HG02852 (cell line): Measurements from ENCODE around the gene ARRB1.
"Not testable (repeated sequence)": the region's sequence is repeated elsewhere in the genome, so short reads cannot be mapped to it uniquely, and the experiment has no call there.

Experiments used
- ATAC-seq: cut with Tn5 transposase; IDR thresholded peaks from one replicate; pipeline ENCODE4 v1.9.1; 2021; ENCODE audit warnings: mild to moderate bottlenecking, moderate library complexity; ENCODE audit not compliant: unreplicated experiment

Gene ARRB1

DNA sequence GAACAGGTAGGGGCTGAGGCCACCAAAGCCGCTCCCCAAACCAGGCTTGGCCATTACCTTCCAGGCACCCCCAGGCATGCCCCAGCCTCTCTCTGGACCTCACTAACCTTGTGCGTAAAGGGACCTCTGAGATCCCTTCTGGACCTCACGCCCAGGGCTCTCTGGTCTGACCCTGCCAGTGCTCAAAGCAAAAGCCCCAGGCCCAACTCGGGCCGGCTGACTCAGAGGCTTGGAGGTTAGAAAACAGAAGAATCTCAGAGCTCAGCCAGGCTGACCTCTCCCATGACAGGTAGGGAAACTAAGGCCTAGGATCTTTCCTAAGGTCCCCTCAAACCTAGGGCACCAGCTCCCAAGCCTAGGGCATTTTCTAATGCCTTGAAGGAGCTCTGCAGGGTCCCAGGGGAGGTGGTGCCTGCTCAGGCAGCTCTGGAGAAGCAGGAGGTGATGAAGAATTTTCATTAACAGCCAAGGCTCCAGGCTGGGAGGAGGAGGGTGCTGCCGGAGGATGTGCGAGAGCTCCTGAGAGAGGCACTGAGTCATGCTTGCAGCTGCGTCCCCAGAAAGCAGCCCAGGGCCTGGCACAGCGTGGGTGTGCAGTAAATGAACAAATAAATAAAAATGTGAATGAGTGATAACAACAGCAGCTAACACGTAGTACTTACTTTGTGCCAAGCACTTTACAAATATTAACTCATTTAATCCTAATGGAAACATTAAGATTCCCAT, 25.6 kb downstream of the ARRB1 start:
- ATAC-seq, result no peak

DNA sequence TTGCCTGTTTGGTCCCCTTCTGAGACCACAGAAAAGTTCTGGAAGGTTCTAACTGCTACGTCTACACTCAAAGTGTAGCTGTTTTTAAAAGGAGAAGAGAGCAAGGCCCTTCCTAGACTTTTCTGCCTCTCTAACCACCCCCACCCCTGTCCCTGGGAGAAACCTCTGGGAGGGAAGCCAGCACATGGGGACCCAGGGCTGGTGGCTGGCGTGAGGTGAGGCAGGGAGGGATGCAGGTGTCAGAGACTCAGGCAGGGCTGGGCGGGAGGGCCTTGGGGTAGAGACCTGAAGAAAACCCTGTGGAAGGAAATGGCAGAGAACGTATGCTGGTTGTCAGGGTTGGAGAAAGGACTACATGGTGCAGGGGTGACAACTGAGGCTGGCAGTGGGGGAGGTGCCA, 26.7 kb downstream of the ARRB1 start:
- ATAC-seq, result no peak

DNA sequence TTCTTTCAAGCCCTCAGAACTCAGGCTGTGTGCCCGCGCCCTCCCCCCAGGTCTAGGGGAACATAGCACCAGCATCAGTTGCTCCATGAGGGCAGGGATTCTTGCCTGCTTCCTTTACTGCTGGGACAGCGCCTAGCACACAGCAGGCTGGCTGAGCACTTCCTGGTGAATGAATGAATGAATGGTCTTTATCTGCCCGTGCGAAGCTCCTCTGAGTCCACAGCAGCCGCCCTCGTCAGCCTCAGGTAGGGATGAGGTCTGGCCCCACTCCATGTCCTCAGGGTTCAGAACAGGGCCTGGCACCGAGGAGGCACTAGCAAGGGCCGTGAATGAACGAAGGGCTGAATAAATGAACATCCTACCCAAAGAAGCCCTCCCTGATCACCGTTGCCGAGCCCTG, 27.3 kb downstream of the ARRB1 start:
- ATAC-seq, result no peak

DNA sequence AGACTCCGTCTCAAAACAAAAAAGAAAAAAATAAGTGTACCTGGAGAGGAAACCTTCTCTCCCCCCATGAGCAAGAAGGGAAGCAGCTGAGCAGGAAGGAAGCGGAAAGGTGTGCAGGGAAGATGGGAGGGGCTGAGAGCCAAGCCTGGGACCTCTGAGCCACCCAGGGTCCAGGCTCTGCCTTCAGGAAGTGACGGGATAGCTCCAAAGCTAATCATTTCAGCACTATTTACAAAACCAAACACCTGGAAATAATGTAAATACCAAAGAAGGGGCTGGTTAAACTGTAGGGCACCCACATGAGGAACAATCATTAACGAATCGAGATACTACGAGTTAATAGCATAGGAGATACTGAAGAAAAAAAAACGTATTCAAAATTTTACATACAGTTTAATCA, 27.9 kb downstream of the ARRB1 start:
- no peak for ATAC-seq

DNA sequence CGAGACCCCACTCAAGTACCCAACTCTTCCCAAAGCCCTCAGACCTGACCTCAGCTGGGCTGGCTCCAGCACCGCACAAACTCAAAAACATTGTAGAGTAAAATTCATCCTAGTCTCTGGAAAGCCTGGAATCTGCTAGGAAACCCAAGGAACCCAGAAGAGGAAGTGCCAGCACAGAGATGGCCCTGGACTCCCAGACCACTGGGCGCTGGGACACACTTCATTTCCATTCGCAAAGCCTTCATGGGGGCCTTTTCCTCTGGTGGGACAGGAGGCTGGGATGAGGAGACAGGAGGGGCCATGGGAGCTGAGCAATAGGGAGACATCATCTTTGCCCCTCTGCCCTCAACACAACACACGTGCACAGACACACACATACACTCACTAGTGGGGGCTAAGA, 30.8 kb downstream of the ARRB1 start:
- no peak for ATAC-seq

DNA sequence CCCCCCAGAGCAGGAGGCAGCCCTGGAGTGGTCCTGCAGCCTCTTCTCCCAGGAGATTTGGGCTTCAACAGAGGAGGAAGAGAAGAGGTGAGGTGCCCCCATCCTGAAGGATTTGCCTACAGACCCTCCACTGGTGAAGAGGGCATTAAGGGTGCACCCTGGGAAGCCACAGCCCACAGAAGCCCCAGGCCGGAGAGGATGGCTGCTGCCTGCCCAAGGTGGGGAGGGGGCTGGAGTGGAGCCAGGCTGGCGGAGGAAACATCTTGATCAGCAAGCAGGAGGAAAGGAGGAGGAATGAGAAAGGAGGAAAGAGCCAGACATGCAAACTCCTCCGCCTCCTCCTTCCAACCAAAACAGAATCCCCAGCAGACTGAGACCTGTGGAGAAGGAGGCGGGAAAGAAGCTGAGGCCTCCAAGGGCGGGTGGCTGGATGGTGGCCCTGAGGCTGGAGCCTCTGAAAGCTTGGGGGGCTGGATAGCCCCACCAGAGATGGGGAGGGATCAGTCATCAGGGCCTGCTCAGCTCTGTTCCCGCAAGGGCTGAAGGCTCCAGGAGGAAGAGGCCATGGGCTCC, 31.3 kb downstream of the ARRB1 start:
- ATAC-seq, result no peak

DNA sequence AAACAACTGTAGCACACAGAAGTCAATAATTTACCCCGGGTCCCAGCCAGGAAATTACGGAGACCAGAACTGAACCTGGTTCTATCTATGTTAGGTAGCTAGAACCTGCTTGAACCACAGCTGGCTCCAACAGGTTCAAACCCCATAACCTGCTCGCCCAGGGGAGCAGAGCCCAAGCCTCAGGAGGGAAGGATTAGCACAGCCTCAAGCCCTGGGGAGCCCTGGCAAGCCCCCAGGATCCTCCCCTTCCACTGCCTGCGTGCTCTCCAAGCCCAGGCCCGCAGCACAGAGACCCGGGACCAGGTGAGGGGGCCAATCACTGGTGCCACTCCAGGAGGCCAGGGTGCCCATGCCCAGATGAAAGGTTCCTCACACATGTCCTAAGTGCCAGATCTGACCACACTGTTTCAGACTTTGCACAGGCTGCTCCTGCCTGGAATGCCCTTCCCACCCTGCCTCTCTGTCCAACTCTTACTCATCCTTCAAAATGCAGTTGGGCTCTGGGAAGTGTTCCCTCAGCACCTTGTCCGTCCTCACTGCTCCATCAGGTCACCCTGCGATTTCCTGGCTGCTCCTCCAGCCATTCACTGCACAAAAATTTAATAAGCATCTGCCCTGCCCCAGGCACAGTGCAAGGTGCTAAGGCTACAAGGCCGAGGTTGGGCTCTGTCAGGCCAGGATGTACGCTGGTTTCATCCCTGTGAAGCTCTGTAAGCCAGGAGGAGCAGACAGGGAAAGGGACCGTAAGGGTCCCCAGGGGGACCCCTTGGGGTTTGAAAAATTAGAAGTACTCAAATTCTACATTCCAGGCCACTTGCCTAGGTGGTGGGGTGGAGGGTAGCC, 32.2 kb downstream of the ARRB1 start:
- no peak for ATAC-seq

DNA sequence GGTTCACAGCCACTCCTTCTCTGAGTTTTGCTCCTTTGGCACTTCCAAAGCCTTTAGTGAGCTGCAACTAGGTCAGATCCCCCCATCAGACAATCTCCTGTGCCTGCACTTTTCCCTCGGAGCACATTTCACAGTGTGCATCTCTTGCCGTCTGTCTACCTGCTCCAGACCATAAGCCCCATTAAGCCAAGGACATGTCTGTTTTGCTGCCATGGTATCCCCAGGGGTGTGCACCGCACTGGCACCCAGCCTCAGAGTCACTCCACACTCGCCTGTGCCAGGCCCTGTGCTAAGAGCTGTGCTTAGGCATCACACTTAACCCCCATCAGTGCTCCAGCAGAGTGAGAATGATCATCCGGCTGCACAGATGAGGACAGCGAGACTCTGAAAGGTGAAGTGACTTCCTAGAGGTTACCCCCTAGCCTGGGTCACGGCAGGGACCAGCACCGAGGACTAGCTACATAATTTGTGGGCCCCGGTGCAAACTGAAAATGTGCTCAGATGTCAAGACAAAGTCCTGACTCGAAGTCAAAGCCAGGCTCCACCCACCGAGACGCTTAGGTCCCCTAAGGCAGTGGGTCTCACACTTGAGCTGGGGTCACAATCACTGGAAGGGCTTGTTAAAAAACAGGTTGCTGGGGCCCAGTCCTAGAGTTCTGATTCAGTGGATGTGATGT, 33.9 kb downstream of the ARRB1 start:
- no peak for ATAC-seq

DNA sequence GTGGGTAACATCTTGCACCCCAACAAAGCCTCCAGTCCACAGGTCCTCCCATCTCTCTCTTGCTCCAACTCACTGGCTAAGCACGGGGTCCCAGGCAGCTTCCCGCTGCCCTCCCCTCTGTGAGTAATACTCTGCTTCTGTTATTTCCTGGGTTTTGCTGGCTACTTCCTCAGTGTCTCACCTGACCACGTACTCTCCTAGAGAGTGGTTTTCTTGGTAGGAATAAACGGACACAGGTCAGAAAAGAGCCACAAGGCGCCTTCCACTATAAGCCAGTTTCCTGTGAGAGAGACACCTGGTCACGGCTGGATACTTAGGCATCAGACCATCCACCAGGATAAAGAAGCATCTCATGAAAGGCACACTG, 36.0 kb downstream of the ARRB1 start:
- ATAC-seq, result no peak

DNA sequence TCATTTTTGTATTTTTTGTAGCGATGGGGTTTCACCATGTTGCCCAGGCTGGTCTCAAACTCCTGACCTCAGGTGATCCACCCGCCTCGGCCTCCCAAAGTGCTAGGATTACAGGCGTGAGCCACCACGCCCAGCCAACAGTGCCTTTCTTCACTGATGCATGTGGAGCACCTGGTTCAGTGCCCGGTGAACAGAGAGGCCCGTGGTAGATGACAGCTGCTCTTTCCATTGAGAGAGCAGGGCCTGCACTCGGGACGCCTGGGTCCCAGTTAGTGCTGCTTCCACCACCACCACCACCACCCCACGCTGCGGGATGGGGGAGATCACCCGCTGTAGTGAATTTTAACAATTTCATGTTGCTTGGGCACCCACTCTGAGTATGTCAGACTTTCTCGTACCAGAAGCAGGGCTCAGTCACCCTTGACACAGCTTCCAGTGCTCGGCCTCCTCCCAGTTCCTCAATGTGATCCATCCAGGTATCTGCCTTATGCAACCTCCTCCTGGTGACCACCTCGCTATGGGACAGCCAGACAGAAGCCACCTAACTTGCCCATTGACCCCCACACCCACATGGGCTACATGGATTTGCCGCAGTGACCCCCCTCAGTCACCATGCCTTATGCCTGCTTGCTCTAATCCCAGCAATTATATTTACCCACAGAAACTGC, 36.6 kb downstream of the ARRB1 start:
- ATAC-seq, result no peak

DNA sequence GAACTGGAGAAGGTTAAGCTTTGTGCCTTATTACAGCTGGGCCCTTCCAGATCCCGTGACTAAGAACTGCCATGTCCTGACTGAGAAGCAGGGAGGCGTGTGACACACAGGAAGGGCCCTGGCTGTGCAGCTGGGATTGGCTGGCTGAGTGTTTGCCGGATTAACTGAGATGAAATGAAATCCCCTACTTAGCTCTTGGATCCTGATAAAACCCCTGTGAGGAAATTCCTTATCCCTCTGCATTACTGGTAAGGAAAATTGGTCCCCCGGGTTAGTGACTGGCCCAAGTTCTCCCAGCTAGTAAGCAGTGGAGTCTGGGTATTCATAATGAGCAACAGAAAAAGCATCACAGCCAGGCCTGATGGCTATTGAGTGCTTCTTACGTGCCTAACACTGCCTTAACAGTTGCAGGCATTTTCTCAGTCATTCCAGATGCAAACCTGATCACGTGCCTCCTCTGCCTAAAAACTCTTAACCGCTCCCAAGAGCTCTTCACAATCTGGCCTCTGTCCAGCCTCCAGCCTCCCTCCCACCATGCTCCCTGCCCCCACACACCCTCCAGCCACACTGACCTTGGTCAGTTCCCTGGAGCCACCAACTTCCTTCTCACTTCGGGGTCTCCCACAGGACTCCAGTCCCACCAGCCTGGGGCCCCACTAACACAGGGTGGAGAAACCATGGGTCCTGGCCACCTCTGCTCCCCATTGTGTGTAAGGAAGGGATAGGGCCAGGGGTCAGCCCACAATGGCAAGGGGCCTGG, 37.8 kb downstream of the ARRB1 start:
- no peak for ATAC-seq

DNA sequence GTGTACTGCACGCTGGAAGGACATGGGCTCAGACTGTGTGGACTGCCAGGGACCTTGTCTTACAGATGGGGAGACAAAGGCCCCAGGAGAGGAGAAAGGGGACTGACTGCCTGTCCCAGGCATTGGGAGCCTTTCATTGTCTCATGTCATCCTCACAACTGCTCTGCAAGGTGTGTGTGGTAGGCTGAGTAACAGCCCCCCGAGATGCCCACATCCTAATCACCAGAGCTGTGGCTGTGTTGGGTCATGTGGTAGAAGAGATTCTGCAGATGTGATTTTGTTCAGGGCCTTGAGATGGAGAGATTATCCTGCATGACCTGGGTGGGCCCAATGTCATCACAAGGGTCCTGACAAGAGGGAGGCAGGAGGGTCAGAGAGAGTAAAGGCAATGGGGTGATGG, 39.1 kb downstream of the ARRB1 start:
- no peak for ATAC-seq

DNA sequence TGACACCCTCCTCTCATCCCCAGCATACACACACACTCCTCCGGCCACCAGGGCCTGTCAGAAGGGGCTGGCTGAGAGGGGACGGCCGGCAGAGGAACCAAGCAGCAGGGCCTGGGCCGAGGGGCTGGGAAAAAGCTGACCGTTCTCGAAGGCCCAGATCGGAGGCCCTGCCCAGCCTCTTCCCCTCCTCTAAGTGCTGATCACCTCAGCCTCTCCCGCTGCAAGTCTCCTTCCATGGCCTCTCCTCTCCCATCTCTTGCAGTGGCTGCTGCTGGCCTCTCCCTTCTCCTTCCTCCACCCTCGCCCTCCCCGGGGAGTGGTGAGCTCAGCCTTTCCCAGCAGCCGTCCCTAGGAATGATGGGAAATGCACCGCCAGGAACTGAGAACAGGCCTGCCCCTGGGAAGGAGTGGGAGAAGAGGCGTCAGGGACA, 39.6 kb downstream of the ARRB1 start:
- ATAC-seq, result no peak

DNA sequence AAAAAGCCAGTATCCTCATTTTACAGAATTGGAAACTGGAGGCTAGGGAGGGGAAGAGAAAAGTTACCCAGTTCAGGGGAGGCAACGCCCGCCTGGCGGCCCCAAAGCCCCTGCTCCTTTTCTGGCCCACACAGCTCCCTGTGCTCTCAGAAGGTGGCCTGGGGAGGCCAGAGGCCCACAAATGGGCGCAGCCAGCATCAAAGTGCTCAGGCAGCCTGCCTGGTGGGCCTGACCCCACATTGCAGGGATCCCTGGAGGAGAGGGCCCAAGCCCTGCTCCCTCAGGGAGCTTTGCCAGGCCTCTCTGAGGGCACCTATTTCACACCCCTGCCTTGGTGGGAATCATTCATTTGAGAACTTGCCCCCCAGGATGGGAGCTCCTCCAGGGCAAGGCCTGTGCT, 42.5 kb downstream of the ARRB1 start:
- no peak for ATAC-seq

DNA sequence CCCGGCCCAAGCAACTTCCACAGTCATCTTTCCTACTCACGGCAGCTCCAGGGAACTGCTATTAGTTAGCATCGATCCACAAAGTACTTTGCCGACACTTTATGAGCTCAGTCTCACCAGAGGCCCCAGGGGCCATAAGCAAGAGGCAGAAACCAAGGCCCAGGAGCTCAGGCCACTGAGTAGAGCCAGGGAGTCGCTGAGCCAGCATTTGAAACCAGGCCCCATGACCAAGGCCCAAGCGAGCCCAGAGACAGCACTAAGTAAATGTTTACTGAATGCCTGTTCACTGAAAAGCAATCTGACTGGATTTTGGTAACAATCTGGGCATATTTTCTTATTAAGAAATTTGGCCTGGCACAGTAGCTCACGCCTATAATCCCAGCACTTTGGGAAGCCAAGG, 43.3 kb downstream of the ARRB1 start:
- no peak for ATAC-seq

DNA sequence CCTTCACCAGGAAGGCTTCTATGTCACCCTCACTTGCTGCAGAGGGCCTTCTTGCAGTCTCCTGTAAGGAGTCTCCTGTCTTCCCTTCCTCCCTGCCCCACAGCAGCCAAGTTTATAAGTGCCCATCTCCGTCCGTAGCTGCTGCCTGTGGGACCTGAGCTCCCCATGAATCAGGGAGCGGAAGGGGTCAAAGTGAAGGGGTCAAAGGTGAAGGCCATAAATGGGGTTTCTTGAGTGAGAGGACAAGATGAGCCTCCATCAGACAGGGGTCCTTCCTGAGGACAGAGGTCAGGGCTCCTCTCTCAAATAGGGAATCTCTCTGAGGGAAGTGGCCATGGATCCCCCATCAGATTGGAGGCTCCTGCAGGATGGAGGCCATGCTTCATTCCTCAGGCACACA, 44.4 kb downstream of the ARRB1 start:
- ATAC-seq, result no peak

DNA sequence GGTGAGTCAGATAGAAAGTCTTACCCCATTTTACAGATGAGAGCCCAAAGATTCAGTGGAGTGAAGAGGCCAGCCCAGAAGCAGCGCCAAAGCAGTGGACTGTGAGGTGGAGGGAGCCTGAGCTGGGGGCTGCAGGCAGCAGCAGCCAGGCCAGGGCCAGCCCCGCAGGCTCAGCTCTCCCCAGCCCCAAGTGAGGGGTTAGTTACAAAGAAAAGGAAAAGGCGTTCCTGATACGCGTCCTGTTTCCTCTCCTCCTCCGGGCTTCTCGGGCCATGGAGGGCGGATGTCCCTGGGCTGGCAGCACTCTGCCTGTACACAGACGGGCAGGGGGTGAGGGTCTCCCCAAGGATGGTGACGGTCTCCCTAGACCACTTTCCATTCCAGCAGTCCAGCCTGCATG, 44.9 kb downstream of the ARRB1 start:
- ATAC-seq, result no peak

DNA sequence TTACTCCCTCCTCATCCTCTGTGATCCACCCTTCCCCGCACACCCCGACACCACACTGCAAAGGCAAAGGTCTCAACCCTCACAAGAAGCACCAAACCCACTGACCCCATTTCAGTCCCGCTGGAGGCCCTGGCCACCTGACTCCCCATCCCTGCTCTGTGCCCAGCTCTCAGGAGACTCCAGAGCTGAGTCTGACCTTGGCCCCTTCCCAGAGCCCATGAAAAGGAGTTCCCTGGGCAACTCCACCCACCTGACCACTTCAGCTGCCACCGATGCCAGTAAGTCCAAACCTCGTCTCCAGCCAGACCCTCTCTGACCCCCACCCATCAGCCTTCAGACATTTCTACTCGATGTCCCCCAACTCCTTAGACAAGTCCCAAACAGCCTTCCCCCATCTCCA, 45.5 kb downstream of the ARRB1 start:
- no peak for ATAC-seq

DNA sequence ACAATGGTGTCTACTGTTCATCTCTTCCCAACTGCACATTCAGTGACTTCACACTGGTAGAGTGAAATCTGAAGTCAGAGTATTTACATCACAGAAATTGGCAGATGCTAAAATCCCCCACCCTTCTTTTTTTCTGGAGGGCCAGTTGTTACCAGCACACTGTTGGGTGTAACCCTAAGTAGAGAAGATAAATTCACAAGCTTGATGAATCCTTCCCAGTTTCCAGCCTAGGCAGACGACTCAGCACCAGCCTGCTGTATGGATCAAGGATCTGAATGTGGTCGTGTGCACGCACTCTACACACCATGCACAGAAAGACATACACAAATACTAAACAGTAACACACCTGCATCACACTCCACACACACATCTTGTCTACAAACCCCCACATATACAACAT, 46.0 kb downstream of the ARRB1 start:
- ATAC-seq, result no peak

DNA sequence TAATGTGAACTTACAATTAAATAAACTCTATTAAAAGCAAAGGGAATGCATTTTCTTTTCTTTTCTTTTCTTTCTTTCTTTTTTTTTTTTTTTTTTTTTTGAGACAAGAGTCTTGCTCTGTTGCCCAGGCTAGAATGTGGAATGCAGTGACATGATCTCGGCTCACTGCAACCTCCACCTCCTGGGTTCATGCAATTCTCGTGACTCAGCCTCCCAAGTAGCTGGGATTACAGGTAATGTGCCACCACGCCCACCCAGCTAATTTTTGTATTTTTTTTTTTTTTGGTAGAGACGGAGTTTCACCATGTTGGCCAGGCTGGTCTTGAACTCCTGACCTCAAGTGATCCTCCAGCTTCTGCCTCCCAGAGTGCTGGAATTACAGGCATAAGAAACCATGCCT, 46.5 kb downstream of the ARRB1 start:
- not testable (repeated sequence) for ATAC-seq
